Stimulated activated CD4-positive, alpha-beta T cell treated with anti-CD3 and anti-CD28 coated beads, Interleukin-4, amount 100 ng/mL, for 1 hour (primary cell): ENCODE data around the gene PACS2.

Experiments
- DNase-seq: peaks from one replicate; pipeline ENCODE4 v3.0.0-alpha.2; 2020

Gene PACS2

DNA sequence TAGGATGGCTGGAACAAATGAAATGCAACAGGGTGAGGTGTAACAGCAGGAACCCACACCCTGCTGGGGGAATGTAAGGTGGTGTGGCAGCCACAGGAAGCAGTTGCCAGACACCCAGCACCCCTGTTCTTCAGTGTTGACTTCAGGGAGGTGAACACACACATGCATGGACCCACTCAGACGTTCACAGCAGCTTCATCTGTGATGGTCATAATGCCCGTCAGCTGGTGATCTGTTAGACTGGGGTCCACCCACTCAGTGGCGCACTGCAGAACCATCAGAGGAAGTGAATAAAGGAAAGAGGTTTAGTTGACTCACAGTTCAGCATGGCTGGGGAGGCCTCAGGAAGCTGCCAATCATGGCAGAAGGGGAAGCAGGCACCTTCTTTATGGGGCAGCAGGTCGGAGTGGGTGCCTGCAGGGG is 61.1 kb downstream of the PACS2 start:
- DNase-seq, result peak; percentile 18

DNA sequence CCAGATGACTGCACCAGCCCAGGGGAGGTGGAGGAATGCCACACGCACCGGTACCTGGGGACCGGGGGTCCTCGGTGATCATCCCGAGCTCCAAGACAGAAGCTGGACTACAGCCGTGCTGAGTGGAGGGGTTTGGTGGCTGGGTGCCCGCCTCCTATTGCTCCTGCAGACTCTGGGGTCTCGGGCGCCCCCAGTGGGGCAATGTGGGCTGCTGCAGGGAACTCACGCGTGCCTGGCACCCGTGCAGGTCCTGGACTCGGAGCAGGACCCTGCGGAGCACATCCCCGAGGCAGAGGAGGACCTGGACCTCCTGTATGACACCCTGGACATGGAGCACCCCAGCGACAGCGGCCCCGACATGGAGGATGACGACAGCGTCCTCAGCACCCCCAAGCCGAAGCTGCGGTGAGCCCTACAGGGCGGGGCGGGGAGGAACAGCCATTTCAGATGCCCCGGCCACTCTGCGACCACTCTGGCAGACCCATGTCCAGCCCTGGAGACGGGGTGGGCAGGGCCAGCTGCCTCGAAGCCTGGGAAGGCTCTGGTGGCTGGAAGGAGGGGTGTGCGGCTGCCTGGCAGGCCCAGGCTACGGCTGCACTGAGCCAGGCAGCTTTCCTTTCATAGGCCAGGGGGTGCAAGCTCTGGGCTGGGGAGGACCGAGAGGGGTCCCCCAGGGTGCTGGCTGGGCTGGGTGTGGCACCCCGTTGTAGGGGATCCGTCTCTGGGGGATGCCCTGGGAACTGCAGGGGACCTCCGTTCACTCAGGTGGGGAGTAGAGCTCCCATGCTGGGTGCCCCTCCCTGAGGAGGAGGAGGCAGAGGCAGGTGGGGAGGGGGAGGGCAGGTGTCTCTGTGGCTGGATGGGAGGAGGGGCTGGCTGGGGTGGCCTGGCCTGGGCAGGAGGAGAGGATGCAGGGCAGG is 62.2 kb downstream of the PACS2 start:
- no peak for DNase-seq

DNA sequence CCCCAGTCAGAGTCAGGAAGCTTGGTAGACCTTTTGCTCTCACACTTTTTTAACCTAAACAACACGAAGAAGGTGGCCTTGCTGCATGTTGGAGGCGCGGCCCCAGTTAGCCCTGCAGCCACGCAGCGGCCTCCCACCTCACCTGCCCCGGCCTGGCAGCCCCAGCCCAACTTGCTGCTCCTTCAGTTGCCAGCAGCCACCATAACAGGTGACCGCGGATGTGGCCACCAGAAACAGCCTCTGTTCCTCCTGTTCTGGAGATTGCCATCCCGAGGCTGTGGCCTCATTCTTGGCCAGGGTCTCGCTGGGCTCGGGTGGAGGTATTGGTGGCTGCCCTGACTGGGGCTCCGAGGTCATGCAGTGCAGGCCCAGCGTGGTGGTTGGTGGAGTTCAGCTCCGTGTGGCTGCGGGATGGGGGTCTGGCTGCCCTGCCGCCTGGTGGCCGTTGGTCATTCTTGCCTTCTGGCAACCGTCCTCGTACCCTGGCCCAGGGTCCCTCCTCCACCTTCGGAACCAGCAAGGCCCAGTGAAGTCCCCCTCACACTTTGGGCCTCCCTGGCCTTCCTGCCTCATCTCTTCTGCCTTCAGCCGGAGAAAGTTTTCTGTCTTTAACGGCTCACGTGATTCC is 63.1 kb downstream of the PACS2 start:
- DNase-seq, result no peak

DNA sequence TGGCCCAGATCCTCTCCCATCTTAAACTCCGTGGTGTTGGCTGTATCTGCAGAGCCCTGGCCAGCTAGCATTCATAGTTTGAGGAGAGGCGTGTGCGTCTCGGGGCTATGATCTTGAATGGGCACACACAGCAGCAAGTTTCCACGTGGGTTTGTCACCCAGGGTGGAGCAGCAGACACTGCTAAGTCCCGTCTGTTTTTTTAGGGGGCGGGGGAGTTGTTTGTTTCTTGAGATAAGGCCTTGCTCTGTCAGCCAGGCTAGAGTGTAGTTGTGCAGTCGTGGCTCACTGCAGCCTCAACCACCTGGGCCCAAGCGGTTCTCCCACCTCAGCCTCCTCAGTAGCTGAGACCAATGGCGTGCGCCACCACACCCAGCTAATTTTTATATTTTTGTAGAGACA is 63.7 kb downstream of the PACS2 start:
- DNase-seq, result no peak

DNA sequence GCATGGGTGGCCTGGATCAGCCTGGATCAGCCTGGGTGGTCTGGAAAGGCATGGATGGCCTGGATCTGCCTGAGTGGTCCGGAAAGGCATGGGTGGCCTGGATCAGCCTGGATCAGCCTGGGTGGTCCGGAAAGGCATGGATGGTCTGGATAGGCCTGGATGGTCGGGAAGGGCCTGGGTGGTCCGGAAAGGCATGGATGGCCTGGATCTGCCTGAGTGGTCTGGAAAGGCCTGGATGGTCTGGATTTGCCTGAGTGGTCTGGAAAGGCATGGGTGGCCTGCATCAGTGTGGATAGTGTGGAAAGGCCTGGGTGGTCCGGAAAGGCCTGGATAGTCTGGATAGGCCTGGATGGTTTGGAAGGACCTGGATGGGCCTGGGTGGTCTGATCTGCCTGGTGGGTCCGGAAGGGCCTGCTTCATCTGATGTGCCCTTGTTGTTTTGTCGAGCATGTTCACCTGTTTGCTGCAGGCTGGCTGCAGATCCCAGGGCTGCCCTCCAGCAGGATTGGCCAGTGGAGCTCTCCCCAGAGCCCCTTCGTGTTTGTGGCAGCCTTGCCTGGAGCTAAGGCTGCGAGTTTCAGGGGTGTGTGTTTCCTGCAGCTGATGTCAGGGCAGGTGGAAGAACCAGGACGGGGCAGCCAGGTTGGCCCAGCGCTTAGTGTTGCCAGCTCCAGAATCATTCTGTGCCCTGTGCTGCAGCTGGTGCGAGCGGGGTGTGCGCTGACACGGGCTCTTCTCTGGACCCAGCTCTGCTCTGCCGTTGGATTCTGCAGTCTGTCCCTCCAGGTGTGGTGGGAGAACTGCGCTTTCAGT is 64.5 kb downstream of the PACS2 start:
- DNase-seq, result no peak

DNA sequence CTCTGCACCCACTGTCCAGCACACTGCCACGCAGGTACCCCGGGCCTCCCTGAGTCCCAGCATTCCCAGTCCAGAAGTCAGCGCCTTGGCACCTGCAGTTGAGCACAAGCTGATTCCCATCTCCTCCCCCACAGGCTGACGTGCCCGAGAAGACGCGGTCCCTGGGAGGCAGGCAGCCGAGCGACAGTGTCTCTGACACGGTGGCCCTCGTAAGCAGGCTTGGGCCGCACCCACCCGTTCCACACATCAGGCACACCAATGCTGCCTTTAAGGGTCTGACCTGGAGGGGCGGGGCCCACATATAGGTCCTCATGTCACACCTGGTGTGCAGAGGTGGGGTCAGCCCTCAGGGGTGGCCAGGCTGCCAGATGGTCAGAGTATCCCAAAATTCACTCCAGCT is 65.4 kb downstream of the PACS2 start:
- no peak for DNase-seq

DNA sequence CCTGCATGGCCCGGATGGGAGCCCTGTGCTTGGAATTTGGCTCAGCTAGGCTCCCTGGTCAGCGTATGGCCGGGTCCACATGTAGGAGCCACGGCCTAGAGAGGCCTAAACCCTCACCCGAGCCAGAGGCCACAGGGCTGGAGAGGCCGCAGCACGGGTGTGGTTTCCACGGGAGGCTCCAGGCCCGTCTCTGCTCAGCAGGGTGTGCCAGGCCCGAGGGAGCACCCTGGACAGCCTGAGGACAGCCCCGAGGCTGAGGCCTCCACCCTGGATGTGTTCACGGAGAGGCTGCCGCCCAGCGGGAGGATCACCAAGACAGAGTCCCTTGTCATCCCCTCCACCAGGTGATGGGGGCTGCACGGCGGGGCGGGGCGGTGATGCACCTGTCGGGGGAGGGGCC is 66.2 kb downstream of the PACS2 start:
- DNase-seq, result no peak

DNA sequence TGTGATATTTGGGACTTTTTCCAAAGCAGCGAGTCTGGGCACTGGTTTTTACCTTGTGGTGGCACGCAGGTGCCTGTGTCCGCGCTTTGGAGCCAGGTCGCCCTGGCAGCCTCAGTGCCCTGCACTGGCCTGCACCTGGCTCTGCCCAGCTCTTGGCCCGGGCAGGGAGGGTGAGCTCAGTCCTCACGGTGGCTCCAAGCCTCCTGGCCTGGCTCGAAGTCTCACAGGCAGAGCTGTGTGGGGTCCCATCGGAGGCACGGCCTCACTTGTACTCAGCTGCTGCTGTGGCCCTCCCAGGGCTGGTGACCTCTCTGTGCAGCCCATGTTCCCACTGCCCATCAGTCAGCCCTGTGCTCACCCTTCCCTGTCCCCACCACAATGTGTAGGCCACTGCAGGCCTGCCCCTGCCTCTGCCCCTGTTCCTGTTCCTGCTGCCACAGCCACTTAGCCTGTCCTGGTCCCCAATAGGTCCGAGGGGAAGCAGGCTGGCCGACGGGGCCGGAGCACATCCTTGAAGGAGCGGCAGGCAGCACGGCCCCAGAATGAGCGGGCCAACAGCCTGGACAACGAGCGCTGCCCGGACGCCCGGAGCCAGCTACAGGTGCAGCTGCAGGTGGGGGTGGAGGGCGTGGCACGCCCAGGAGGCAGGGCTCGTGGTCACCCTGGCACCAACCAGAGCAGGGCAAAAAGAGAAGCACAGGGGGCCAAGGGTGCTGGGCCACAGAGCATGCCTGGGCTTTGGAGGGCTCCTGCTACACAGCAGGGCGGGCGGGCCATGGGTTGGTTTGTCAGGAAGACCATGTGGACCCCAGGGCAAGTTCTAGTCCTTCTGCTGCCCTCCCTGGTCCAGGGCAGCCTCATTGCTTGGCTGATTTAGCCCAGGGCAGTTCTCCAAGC is 67.1 kb downstream of the PACS2 start:
- no peak for DNase-seq

DNA sequence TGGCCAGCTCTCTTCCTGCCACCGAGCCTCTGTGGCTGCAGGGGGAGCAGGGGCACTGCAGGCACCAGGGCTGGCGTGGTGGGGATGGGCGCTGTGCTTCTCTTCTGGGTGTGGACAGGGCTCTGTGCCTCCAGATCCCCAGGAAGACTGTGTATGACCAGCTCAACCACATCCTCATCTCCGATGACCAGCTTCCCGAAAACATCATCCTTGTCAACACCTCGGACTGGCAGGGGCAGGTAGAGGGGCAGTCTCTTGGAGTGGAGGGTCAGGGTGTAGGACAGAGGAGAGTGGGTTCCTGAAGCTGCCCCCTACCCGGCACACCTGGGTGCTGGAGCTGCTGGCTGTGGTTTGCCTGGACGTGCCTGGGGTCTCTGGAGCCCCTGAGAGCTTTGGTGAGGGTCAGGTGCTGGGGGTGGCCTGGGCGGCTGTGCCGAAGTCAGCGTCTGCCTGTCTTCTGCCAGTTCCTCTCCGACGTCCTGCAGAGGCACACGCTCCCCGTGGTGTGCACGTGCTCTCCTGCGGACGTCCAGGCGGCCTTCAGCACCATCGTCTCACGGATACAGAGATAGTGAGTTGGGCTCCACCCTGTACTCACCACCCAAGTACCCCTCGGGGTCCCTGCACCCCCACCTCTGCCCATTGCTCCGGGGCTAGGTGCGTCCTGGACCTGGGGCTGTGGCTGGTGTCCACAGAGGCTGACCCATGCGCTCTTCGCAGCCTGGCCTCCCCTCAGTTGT is 68.0 kb downstream of the PACS2 start:
- DNase-seq, result no peak

DNA sequence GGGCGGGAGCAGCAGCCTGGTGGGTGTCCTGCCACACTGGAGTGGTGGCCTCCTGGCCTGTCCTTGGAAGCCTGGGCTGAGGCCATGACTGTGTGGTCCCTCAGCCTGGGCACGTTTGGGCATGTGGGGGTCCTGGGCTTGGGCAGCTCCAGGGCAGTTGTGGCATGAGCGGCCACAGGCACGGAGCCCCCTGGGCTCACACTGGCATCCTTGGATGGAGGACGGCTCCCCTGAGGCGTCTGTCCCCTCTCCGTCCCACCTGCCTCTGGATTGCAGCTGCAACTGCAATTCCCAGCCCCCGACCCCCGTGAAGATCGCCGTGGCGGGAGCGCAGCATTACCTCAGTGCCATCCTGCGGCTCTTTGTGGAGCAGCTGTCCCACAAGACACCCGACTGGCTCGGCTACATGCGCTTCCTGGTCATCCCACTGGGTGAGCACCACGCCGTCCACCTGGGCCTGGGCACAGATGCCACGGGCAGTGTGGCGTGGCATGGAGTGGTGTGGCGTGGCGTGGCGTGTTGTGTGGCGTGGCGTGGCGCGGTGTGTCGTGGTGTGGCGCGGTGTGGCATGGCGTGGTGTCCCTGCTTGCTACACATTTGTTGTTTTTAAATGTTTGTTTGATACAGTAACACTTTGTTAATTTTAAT is 68.7 kb downstream of the PACS2 start:
- DNase-seq, result no peak

DNA sequence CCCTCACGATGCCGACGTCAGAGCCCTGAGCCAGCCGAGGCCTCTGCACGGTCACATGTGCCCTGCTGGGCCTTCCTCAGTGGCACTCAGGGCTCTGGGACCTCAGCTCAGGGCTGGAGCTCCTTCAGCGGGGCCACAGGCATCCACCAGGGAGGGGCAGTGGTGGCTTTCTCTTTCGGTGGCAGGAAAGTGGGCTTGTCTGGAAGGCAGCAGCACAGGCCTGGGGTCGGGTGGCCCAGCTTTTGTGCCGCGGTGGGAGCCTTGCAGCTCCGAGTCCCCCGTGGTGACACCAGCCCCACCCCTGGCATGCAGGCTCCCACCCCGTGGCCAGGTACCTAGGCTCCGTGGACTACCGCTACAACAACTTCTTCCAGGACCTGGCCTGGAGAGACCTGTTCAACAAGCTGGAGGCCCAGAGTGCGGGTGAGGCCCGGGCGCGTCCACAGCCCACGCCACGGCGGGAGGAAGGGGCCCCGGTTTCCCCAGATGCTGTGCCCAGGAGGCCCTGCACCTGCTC is 69.6 kb downstream of the PACS2 start:
- DNase-seq, result no peak

DNA sequence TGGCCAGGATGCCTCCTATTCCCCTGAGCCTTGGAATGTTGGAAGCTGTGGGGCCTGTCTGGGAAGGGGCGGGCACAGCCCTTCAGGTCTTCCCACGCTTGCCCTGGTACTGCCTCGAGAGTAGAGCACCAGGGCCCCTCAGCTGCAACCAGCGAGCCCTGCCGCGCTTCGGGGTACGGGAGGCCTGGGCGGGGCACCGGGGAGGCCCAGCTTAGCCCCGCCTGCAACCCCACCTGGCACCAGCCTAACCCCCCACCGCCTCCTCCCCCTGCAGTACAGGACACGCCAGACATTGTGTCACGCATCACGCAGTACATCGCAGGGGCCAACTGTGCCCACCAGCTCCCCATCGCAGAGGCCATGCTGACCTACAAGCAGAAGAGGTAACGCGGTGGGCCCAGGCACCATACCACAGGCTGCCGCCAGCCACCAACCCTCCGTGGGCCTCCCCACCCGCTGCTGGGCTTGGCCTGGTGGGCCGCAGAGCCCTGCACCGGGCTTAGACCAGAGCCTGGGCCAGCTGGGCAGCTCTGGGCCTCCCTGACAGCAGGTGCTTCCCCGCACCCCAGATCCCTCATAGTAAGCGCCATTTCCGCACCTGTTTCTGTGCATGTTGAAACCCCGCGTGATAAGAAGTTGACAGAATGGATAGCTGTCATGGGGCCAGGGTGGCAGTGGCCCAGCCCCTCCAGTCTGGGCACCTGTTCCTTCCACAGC is 70.2 kb downstream of the PACS2 start:
- no peak for DNase-seq

DNA sequence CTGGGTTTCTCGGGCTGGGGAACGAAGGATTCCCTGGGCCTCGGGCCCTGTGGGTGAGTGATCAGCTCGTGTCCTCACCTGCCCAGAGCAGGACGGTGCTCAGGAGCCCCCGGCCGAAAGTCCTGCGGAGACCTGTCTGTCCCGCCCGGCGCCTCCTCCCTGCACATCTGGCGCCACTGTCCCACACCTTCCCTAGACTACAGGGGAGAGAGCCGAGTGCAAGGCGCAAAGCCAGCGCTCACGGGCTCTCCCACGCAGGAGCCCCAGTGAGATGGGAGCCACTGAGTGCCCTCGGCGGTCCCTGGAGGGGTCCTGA is 70.7 kb downstream of the PACS2 start:
- DNase-seq, result no peak

DNA sequence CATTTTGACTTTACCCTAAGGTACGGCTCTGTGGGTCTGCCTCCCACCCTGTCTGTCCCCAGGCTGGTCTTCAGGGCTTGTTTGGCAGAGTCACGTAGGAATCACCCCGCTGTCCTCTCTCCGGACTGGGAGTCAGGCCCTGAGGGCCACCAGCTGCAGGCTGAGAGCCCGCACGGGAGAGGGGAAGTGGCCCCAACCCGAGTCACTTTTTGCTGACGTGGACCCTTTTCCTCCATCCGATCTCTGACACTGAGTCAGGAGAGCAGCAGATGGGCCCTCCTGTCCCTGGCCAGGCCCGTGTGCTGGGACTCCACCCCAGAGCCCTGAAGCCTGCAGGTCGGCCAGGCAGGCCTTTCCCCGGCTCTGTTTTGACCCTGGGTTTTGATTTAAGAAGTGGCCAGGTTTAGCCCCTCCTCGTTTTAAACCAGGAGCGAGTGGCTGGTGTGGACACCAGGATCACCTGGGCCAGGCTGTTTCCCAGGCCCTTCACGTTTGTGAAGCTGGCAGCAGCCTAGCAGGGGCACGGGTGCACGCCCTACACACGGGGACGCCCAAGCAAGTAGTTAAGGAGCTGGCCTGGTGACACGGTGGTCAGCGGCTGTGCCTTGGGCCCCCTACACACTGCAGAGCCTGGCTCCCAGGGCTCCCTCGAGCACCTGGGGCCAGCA is 71.3 kb downstream of the PACS2 start:
- DNase-seq, result no peak

DNA sequence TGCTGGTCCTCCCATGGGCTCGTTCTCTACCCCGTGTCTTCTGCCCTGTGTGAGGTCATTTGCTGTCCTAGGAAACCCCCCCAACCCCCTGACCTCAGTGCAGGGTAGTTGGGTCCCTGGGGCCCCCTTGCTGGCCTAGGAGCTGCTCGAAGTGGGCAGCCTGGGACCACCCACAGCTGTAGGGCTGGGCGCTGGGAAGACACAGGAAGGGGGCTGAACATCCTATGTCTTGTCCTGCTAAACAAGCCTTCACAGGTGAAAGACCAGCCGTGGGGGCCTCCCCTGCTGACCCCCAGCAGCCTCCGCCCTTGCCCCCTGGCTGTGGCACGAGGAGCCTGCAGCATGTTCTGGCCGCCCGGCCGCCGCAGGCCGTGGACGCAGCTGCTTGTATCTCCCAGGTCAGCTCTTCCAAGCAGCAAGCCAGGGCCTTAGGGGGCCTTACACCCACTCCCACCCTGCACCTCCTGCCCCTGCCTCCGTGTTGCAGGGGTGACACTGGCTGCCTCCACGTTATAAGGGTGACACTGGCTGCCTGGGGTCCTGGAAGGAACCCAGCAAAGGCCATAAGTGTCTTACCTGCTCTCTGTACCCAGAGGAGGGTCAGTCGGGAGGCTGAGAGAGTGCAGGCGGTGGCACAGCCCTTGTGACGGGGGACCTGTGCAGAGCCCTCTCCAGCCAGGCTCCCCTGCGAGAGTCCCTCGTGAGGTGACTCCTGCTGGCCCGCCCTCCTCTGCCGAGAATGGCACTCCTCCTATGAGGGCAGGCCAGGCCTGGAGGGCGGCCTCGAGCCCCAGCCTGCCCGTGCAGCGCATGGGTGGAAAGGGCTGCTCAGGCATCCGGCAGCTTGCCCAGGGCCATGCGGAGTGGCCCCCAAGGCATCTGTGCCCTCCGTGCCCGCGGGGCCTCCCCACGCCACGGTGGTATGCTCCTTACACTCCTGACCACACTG is 72.3 kb downstream of the PACS2 start:
- no peak for DNase-seq

DNA sequence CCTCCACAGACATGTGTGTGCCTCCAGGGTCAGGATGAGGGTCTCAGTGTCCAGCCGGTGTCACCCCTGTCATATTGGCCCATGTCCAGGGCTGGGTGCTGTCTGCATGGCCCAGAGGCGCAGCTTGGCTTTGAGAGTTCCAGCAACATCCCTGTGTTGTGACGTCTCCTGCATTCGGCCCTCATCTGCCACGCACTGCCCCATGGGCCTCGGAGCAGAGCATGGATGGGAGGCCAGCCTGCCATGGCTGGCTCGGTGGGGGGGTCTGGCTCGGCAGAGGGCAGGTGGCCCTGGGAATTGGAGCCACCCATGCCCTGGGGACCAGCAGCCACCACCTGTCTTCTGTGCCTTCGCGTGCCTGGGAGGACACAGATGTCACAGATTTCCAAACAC is 73.0 kb downstream of the PACS2 start:
- no peak for DNase-seq

DNA sequence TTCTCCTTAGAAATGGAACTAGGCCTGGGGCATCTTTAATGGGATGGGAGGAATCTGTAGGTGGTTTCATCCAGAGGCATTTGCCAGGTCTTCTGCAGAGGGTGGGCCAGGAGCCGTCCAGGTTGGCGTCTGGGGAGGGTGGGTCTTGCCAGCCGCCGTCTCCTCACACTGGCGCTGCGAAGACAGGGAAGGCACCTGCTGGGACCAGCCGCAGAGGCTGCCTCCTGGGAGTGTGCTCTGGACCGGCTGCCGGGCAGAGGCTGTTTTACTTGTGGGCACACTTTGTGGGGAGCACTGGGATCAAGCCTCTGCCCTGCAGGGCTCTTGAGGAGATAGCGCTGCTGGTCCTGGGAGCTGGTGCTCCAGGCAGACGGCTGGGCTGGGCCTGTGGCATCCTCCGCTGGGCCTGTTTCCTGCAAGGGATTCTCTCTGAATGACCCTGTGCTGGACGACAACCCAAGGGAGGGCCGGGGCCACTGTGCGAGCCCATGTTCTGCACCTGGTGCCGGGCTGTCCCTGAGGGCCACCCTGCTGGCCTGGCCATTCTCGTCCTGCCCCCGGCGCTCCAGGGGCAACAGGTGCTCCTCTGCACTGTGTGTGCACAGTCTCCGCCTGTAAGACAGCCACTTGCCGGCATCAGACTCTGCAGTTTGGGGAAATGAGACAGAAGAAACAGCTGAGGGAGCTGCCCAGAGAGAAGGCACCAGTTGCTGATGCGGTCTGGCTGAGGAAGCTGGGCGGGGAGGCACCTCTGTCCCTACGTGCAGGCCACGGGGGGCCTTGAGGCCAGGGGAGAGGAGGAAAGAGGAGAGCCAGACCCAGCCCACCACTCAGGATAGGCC is 73.8 kb downstream of the PACS2 start:
- DNase-seq, result no peak

DNA sequence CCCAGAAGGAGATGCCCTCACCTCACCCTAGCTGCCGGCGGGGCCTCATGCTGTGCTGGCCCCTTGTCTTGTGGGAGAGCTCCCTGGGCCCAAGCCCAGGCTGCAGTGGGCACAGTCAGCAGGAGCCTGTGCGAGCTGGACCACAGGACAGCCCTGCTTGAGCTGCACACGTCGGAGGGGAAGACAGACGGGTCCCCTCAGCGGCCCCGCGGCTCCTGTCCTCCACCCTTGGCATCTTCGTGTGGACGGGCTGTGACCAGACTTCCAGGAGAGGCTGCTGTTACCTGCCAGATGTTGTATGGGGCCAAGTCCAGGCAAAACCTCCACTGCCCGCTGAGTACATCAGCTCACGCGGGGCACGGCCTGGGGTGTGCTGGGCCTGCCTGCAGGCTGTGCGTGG is 74.4 kb downstream of the PACS2 start:
- DNase-seq, result no peak
